ENCODE data around the gene PCDHGA4.

Gene PCDHGA4

DNA sequence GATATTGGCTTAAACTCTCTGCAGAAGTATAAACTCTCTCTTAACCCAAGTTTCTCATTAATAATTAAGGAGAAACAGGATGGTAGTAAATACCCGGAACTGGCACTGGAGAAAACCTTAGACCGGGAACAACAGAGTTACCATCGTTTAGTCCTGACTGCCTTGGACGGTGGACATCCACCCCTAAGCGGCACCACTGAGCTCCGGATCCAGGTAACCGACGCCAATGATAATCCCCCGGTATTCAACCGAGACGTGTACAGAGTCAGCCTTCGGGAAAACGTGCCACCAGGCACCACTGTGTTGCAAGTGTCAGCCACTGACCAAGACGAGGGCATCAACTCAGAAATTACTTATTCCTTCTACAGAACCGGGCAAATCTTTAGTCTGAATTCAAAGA, 43.8 kb downstream of the PCDHGA4 start:
- DNase-seq (ENCODE audit: low read depth), result no peak

DNA sequence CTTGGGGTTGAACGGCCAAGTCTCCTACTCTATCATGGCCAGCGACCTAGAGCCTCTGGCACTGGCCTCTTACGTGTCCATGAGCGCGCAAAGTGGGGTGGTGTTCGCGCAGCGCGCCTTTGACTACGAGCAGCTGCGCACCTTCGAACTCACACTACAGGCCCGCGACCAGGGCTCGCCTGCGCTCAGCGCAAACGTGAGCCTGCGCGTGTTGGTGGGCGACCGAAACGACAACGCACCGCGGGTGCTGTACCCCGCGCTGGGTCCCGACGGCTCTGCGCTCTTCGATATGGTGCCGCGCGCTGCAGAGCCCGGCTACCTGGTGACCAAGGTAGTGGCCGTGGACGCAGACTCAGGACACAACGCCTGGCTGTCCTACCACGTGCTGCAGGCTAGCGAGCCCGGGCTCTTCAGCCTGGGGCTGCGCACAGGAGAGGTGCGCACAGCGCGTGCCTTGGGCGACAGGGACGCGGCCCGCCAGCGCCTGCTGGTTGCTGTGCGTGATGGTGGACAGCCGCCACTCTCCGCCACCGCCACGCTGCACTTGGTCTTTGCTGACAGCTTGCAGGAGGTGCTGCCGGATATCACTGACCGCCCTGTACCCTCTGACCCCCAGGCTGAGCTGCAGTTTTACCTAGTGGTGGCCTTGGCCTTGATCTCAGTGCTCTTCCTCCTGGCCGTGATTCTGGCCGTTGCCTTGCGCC, 44.9 kb downstream of the PCDHGA4 start:
- TF ChIP-seq, protein P1, sequence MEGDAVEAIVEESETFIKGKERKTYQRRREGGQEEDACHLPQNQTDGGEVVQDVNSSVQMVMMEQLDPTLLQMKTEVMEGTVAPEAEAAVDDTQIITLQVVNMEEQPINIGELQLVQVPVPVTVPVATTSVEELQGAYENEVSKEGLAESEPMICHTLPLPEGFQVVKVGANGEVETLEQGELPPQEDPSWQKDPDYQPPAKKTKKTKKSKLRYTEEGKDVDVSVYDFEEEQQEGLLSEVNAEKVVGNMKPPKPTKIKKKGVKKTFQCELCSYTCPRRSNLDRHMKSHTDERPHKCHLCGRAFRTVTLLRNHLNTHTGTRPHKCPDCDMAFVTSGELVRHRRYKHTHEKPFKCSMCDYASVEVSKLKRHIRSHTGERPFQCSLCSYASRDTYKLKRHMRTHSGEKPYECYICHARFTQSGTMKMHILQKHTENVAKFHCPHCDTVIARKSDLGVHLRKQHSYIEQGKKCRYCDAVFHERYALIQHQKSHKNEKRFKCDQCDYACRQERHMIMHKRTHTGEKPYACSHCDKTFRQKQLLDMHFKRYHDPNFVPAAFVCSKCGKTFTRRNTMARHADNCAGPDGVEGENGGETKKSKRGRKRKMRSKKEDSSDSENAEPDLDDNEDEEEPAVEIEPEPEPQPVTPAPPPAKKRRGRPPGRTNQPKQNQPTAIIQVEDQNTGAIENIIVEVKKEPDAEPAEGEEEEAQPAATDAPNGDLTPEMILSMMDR (IDR thresholded peaks at IDR 0.05; ENCODE audit: control insufficient read depth, extremely low read depth, insufficient read depth), result no peak
- no peak for DNase-seq (ENCODE audit: low read depth)
- H3K4me3 ChIP-seq (ENCODE audit: low read depth, low read length), result no peak overlapping the region

More for the DNA sequence above, 43.8 kb downstream of the PCDHGA4 start:
- H3K4me3 ChIP-seq (ENCODE audit: low read depth, low read length), result no peak overlapping the region
- TF ChIP-seq, protein P1 (IDR thresholded peaks at IDR 0.05; ENCODE audit: control insufficient read depth, extremely low read depth, insufficient read depth), result no peak

DNA sequence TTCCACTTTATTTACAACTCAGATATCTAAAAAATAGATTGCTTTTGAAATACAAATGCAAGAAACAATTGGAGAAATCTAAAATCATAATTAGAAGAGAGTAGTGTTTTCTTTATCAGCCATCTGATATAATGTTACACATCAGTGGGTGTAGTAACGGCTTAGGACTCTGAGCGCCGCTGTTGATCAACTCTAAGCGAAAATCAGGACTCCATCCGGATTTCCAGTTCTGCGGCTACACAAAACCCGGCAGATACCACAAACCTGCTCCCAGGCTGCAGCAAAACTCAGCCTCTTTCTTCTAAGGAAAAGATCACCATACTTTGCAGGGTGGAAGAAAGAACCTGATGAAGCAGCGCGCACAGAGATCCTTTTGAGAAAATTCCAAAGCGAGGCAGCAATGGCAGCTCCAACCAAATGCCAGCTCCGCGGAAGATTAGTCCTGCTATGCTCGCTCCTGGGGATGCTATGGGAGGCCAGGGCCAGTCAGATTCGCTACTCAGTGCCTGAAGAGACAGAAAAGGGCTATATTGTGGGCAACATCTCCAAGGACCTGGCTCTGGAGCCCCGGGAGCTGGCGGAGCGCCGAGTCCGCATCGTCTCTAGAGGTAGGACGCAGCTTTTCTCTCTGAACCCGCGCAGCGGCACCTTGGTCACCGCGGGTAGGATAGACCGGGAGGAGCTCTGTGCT, 47.9 kb downstream of the PCDHGA4 start, which contains the start of gene PCDHGA9:
Gene PCDHGA9, plus strand, starts transcription at position 226 of the 691 bp plus-strand sequence. Its CDS starts 175 bp downstream, at position 401.
- DNase-seq (ENCODE audit: low read depth), result no peak
- peak within 1 kb of the TSS; percentile 18; the same call in 1 of the 2 replicates for H3K4me3 ChIP-seq (ENCODE audit: low read depth, low read length)
- TF ChIP-seq, protein P1 (IDR thresholded peaks at IDR 0.05; ENCODE audit: control insufficient read depth, extremely low read depth, insufficient read depth), result peak; percentile 32

DNA sequence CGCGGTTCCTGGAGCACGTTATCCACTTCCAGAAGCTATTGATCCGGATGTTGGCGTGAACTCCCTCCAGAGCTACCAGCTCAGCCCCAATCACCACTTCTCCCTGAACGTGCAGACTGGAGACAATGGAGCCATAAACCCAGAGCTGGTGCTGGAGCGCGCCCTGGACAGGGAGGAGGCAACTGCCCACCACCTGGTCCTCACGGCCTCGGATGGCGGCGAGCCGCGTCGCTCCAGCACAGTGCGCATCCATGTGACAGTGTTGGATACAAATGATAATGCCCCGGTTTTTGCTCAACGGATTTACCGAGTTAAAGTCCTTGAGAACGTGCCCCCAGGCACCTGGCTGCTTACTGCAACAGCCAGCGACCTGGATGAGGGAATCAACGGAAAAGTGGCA, 48.6 kb downstream of the PCDHGA4 start:
- no peak overlapping the region for H3K4me3 ChIP-seq (ENCODE audit: low read depth, low read length)
- TF ChIP-seq, protein P1 (IDR thresholded peaks at IDR 0.05; ENCODE audit: control insufficient read depth, extremely low read depth, insufficient read depth), result no peak
- DNase-seq (ENCODE audit: low read depth), result no peak
